Stimulated activated CD8-positive, alpha-beta memory T cell treated with anti-CD3 and anti-CD28 coated beads, Interleukin-7, amount 100 ng/mL, for 24 hours (primary cell): Measurements from ENCODE around the gene GOLGA8Q.
"Not testable (repeated sequence)": the region's sequence is repeated elsewhere in the genome, so short reads cannot be mapped to it uniquely, and the experiment has no call there.

Experiments used
- DNase-seq: peaks from one replicate; pipeline ENCODE4 v3.0.0-alpha.2; 2020; ENCODE audit warnings: low read depth

GOLGA8Q gene

GRCh38 chr15:30551750-30552149 is at the start of gene GOLGA8Q:
GOLGA8Q (plus strand) TSS chr15:30552050; CDS start chr15:30552078, 28 bp downstream.
- not testable (repeated sequence) for DNase-seq

GRCh38 chr15:30502904-30503781 is 48.7 kb upstream of the GOLGA8Q start:
- DNase-seq: not testable (repeated sequence)

GRCh38 chr15:30504162-30504843 is 47.5 kb upstream of the GOLGA8Q start:
- DNase-seq: not testable (repeated sequence)

- DNase-seq: not testable (repeated sequence)
Measured at GRCh38 chr15:30514545-30514944, 37.3 kb upstream of the GOLGA8Q start.

GRCh38 chr15:30523453-30524243 is 28.2 kb upstream of the GOLGA8Q start:
- not testable (repeated sequence) for DNase-seq

- DNase-seq: not testable (repeated sequence)
Measured at GRCh38 chr15:30525912-30526311, 25.9 kb upstream of the GOLGA8Q start.

GRCh38 chr15:30529049-30529448 is 22.8 kb upstream of the GOLGA8Q start:
- not testable (repeated sequence) for DNase-seq

GRCh38 chr15:30566949-30567348 is 15.1 kb downstream of the GOLGA8Q start:
- not testable (repeated sequence) for DNase-seq

- not testable (repeated sequence) for DNase-seq
Measured at GRCh38 chr15:30573012-30573491, 21.2 kb downstream of the GOLGA8Q start.

GRCh38 chr15:30579394-30579970 is 27.6 kb downstream of the GOLGA8Q start:
- DNase-seq: not testable (repeated sequence)

GRCh38 chr15:30580716-30581115 is 28.9 kb downstream of the GOLGA8Q start:
- not testable (repeated sequence) for DNase-seq

GRCh38 chr15:30598953-30599352 is 47.1 kb downstream of the GOLGA8Q start:
- not testable (repeated sequence) for DNase-seq

GRCh38 chr15:30603796-30604195 is 51.9 kb downstream of the GOLGA8Q start, which contains the start of gene GOLGA8H:
GOLGA8H (plus strand) TSS chr15:30604028; CDS start chr15:30604126, 98 bp downstream.
- not testable (repeated sequence) for DNase-seq
